Measurements from ENCODE around the gene GPR107.

GPR107 gene

GRCh38 chr9:130139251-130139650 lies 85.5 kb downstream of the GPR107 start:
- TF ChIP-seq CTCF (IDR thresholded peaks at IDR 0.05), result no peak

- no peak for TF ChIP-seq CTCF (IDR thresholded peaks at IDR 0.05)
Observed at GRCh38 chr9:130140706-130141105, 87.0 kb downstream of the GPR107 start.

- TF ChIP-seq CTCF (IDR thresholded peaks at IDR 0.05), result no peak
Observed at GRCh38 chr9:130142056-130142455, 88.3 kb downstream of the GPR107 start.

GRCh38 chr9:130142641-130143040 lies 88.9 kb downstream of the GPR107 start:
- TF ChIP-seq CTCF (IDR thresholded peaks at IDR 0.05), result no peak

- TF ChIP-seq CTCF (IDR thresholded peaks at IDR 0.05), result no peak
Observed at GRCh38 chr9:130143279-130143893, 89.7 kb downstream of the GPR107 start.

- no peak for TF ChIP-seq CTCF (IDR thresholded peaks at IDR 0.05)
Observed at GRCh38 chr9:130143958-130144366, 90.3 kb downstream of the GPR107 start.

- TF ChIP-seq CTCF (IDR thresholded peaks at IDR 0.05), result no peak
Observed at GRCh38 chr9:130144703-130145102, 91.0 kb downstream of the GPR107 start.

GRCh38 chr9:130145658-130146057 lies 92.0 kb downstream of the GPR107 start:
- TF ChIP-seq CTCF (IDR thresholded peaks at IDR 0.05), result no peak

Measured in LNCAP (cell line).